GM19035 (cell line): Measurements from ENCODE around the gene NT5C3B.

ENCODE experiments used
- ATAC-seq: cut with Tn5 transposase; IDR thresholded peaks from one replicate; pipeline ENCODE4 v1.9.1; 2021; ENCODE audit not compliant: unreplicated experiment

The NT5C3B gene

DNA sequence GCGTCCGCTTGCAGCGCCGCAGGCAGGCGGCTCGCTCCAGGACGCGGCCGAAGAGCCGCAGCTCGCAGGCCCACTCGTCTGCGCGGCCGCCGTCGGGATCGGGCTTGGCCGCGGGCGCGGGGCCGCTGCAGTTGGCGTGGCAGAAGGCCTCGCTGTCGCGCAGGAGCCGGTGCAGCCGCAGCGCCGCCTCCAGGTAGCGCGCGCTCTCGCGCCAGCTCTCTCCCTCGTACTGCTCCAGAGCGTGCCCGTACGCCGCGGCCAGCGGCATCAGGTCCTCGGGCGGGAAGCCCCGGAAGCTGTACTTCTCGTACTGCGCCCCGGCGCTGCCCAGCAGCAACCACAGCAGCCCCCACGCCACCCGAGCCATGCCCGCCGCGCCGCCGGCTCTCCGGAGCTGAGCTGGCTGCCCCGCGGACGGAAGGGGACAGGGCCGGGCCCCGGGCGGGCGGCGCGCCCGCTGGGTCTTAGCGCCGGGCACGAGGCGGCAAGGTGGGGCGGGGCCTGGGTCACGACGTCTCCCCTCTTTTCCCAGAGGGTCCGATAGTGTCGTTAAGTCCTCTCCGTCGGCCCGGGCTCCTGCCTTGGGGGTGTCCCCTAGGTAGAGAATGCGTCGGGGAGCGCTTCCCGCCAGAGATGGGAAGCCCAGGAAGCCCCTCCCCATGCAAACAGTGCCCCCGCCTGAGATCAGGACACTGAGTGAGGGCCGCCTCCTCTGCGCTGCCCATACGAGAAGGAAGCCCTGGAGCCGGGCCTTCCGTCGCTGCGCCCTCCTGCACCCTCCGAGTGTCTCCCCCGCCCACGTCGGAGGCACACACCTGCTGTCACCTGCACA is 24.3 kb downstream of the NT5C3B start, which contains the start of gene P3H4:
Gene P3H4, minus strand, starts transcription at position 401 of the 832 bp plus-strand sequence. Its CDS starts 34 bp downstream, at position 367.
- ATAC-seq, result peak; percentile 69

DNA sequence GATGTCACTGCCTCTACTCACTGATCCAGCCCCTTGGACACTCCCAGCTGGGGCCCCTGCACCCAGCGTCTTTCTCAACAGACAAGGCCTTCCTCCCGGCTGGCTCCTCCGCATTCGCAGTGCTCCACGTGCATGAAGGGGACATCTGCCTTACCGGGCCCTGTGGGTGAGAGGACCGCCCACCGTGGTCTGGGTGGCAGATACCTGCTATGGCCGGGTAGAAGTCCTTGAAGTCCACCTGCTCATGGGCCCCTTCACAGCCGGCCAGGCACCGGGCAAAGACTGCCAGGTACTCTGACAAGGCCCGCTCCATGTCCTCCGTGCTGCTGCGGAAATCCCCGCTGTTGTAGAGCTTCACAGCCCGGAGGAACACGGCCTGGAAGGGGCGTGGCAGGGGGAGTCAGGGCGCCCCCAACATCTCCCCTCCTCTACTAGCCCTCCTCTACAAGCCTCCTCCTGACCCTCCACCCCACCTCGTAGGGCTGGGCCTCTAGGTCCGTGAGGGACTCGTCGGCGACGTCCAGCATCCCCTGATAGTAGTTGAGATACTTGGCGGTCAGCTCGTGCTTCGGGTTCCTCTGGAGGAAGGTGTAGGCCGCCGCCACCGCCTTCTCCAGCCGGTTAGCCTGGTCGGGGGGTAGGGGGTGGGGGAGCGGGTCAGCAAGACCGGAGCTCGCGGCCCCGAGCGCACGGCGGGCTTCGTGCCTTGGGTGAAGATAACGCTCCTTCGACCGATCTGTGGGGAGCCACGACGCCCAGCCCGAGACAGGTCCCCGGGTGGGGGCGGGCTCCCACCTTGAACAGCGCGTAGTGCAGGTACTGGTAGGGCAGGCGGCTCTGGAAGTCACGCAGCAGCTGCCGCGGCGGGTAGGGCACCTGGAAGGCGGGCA is 25.1 kb downstream of the NT5C3B start:
- ATAC-seq, result peak; percentile 12

DNA sequence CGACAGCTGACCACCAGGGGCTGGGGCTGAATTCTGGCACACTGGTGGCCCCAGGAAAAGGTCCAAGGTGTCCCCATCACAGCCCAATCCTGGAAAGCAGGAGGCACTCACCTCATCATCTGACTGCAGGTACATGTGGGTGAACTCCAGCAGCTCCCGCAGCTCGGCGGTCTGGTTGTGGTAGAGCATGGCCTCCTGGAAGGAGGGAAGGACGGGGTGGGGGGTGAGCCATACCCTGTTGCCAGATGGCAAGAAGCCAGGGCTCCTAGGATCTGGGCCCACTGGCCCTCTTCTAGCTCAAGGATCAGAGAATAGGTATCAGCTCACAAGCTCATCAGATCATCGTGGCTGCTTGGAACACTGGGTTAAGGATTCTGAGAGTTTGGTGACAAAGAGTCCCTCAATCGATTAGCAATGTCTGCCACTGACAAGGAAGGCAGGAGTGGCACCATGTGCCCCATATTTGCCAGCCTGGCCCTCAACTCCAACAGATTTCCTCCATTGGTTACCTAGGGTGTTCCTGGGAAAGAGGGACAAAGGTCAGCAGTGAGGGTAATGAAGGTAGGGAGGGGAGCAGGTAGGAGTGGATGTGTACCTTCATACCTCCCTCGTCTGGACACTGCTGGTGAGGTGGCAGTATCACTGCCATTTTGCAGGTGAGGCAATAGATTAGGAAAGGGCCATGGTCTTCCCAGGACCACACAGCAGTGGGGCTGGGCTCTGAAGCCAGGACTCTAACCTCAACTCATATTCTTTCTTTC is 29.2 kb downstream of the NT5C3B start:
- no peak for ATAC-seq

DNA sequence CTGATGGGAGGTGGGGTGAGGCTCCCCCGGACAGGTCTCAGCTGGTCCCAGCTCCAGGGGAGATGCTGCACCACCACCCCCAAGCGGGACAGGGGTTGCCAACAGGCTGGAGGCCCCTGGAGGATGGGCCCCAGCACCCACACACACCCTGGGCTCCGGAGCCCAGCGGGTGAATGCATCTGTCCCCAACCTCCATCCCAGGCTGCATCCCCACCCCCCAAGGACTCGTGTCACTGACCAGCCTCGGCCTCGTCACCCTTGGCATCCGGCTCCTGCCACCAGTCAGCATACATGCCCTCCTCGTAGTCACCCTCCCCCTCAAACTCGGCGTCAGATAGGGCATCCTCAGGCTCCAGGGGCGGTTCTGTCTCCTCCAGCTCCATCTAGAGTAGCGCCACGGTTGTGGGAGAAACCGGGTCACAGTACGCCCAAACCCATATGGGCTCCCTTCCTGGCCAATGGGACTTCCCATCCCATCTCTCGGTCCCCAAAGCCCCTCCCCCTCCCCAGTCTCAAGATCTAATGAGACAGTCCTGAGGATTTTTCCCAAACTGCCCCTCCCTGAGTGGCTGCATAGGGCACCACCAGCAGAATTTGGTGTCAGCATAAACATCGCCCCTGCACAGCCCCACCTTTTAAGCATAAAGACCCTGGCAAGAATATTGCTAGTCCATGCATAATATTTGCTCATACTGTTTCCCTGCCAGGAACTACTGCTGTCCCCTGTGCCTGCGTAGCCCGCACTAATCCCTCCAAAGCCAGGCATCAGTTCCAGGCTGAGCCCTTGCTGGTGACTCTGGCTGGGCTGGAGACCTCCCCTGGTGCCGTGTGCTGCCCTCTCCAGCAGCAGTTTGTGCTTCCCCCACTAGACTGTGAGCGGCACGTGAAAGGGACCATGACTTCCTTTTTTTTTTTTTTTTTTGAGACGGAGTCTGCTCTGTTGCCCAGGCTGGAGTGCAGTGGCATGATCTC is 32.7 kb downstream of the NT5C3B start:
- ATAC-seq, result no peak

DNA sequence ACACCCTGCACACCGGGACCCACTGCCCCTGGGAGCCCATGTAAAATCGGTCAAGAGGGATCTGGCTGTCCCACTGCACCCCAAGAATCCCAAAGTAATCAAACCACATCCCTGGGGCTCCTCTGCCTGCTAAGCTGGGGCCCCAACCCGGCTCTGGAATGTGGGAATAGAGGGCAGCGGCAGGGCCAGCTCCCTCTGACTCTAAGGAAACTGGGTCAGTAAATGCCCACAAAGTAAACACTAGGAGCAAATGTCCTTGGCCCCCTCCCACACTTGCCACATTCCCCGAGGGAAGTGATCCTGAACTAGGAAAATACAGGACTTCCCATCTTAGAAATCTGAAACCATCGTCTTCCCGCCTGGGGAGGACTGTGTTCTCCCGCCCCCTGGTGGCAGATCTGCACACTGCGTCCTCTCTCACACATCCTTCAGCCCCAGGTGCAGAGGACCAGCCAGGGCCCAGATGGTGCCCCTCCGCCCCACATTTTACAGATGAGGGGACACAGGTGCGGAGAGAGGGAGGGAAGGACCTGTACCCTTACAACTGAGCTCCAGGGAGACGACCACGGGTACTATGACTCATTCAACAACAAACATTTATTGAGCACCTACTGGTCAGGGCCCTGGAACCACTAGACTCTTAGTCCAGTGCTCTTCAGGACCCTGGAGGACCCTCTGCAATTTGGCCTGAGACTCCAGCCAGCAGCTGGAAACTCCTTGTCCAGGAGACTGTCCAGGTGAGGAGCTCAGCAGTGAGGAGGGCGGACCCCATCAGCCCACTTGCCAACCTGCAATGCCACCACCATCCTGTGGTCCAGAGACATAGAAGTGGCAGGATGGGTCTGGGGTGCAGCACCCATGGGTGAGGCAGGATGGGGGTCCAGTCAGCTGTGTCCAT is 34.4 kb downstream of the NT5C3B start:
- ATAC-seq, result no peak

DNA sequence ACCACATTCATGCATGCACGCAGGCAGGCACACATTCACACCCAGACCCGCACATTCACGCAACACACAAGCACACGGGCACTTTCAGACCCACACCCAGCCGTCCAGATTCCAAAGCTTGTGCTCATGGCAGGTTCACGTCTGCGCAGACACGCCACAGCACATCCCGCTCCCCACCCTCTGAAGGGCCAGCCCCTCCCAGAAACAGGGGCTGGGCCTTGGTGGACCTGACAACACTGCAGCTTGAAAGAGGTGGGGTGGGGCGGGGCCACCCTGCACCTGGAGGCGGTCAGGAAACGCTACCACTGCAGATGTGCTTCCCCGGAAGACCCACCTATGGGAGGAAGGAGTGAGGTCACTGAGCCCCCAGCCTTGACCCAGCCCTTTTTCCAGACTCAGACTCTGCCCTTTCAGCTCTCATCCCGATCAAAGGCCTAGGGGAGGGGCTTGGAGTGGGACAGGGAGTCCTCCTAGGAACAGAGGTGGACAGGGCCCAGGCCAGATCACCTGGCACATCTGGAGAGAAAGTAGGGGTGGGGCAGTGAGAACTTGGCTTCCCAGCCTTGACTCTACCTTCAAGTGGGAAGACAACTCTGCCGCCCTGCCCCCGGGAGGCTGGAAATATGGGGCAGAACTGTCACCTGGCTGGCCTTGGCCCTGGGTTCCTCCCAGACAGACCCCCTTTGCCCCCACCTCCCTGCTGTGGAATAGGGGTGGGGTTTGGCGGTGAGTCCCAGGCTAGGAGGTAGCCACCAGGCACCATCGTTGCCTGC is 35.2 kb downstream of the NT5C3B start:
- no peak for ATAC-seq

DNA sequence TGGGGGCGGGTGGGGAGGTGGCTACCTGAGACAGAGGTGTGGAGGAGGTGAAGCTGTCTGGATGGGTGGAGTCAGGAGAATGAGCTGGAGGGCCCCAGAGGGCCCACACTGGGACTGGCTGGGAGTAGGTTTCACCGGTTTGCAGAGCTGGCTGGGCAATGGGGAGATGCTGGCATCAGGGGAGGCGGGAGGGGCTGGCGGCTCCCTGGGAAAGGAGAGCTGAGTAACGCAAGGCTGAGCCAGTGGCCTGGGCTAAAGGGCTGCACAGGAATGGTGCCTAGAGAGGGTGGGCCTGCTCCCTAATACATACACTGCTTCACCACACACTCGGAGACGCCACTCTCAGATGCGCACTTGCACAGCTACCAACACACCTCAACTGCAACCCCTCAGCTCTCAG is 36.7 kb downstream of the NT5C3B start:
- no peak for ATAC-seq

DNA sequence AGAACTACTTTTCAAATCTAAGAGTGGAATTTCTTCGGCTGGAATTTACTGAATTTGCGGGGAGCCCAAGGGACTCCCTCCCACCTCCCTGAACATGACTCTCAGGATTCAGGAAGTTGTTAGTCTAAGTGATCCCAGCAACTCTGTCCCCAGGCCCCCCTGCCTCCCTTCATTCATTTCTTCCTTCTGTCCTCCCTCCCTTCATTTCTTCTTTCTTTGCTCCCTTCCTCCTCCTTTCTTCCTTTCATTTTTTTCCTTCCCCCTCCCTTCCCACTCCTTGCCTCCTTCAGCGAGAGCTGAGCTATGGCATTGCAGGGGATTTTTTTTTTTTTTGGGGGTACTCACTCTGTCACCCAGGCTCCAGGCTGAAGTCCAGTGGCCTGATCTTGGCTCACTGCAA is 38.7 kb downstream of the NT5C3B start:
- ATAC-seq, result no peak

DNA sequence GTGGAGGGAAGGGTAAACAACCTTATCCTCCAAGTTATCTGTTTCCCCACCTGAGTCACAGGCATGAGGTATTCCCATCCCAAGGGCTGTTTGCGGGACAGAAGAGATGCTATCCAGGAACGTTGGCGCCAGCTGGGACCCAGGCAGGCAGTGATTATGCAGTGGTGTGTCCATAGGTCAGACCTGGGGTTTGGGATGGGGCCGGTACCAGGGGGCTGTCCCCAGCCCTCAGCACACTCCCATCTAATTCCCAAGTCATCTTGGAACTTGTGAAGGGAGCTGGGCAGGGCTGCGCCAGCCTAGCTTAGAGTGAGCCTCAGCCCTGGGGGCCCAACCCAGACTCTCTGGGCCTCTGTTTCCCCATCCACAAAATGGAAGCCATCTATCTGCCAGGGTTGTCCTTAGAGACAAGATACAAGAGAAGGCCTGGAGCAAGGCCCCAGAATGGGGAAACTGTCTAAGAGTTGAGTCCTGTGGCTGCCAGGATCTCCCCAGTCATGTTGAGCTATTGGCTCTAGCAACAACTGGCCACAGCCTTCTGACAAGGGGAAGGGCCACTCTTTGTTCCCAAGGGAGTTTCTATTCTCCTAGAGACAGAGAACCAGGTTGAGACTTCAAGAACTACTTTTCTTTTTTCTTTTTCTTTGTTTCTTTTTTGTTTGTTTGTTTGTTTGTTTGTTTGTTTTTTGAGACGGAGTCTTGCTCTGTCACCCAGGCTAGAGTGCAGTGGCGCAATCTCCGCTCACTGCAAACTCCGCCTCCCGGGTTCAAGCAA is 39.7 kb downstream of the NT5C3B start:
- no peak for ATAC-seq

DNA sequence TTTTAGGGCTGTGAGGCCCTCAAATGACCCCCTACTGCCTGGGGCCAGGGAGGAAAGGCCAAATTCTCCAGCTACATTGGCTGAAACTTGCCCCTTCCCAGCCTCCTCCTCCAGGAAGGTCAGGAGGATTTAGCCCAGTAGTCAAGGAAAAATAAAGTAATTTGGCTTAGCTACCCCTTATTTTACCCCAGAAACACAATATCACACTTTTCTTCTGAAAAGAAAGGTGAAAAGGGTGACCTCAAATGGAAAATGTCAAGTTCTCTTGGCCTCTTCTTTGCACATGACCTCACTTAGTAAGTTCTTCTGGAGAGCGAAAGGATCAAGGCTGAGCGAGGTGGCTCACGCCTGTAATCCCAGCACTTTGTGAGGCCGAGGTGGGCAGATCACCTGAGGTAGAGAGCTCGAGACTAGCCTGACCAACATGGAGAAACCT is 41.5 kb downstream of the NT5C3B start:
- ATAC-seq, result no peak

DNA sequence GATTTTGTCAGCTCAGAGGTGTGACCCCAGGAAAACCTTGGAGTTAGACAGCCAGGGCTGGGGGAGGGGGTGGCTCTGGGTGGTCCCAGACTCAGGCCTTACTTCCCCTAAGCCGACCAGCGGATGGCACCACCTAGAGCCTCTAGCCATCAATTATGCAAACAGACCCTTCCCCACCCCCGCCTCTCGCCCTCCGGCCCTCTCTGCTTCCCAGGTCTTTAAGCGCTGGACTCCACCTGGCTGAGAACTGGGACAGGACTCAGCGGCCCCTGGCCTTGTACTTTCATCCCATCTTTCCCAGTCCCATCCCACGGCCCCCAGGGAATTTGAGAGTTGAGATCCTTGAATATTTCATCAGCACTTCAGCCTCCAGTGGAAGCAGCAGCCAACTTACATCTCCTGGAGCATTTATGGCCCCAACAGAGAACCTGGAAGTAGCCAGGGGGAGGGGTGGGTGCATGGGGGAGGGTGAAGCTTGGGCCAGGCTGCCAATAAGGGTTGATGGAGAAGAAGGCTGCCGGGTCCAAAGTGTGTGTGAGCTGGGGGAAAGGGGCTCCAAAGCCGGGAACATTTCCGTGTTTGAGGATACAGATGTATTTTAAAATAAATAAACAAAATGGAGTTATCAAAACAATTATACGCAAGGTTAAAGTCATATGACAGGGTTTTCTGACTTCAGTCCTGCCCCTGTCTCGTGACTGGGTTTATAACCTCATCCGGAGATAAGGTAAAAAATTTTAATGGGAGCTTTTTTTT is 42.1 kb downstream of the NT5C3B start:
- no peak for ATAC-seq

DNA sequence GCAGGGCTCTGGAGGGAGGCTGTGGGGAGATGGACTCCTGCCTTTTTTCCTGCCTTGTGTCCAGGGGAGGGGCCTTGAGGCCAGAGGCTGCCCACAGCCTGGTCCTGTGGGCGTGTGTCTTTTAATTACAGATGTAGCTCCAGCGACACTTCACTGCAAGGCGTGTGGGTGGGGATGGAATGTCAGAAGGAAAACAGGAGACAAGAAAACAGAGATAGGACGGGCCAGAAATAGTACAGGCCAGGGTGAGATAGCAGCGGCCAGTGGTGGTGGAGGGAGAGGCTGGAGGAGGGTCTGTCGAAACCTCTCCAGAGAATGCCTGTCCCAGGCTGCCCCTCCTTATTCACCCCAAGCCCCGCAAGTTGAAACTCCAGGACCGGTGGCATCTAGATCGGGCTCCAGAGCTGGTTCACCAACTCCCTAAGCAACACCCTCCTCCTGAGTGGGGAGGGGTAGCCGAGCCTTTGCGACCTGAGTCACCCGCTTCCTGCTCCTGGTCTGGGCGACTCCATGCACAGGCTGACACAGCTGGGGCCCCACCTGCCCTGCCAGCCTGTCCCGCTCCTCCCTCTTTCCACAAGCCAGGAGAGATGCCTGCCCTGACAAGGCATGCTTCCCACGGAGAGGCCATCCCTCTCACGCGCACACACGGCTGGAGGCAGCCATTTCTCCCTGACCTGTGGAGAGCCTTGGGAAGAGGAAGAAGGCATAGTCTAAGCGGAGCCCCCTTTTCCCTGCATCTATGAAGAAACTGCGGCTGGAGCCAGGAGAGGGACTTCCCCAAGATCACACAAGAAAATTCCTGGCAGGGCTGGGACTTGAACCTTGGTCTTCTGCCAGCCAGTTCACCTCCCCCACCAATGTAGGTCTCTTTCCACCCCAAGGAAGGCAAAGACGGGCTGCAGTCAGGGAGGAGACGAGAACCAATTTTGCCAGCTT is 42.9 kb downstream of the NT5C3B start:
- ATAC-seq, result no peak

DNA sequence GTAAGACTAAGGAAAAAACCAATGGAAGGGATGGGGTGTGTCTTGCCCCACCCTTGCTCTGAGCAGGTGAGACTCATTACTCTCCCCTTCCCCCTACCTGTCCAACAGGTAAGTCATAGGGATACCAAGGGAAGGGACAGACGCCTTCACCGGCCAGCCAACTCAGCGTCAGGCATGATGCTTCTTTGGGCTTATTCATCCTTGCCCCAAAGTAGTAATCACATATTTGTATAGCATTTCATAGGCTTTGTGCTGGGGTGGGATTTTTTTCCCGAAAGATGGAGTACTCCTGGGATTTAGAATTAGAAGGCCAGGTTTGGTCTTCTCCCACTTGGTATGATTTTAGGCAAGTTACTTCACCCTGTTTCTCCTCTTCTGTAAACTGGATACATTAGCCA is 49.0 kb downstream of the NT5C3B start:
- no peak for ATAC-seq

DNA sequence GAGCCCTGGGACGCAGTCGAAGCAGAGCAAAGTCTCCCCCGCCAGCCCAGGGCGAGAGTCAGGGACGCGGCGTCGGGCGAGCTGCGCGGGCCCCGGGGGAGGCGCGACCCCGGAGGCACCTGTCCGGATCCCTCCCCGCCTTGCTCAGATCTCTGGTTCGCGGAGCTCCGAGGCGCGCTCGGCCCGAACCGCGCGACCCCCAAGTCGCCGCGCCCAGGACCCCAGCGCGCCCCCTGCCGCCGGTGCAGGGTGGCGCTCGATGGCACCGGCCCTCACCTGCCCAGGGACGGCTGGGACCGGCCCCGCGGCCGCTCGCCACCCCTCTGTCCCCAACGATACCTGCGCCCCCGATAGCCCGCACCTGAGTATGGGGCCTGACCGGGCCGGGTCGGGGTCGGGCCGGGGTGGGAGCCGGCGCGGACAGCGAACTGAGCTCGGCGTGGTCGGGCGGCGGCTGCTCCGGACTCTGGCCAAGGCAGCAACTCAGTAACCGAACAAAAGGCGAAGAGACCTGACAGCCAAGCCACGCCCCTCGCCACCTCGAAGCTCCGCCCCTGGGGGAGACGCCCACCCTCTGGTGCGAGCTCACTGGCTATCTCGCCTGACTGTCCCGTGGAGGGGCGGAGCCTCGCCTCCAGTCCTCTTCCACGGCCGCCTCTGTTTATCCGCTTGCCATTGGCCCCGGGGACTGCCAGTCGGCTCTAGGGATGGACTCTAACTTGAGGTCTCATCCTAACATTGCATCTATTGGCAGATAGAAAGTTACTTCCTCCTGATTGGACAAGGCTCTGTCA is 49.6 kb downstream of the NT5C3B start, which contains the start of gene JUP:
Gene JUP, minus strand, starts transcription at position 485 of the 794 bp plus-strand sequence. CDS start 14,857 bp downstream, outside the sequence.
- ATAC-seq, result peak; percentile 84

DNA sequence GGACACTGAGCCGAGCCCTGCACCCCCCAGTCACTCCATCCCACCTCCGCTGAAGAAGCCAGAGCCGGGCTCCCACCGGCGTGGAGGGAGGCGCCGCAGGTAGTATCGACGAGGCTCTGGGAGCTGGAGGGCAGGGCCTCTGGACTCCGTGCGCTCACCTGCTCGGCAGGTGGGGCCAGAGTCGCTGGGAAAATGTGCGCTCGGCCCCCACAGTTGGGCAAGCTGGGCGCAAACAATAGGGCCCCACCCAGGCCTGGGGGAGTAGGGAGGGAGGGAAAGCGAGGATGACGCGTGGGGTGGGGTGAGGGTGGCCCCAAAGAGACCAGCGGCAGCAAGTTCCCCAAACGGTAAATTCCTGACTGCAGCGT is 50.2 kb downstream of the NT5C3B start:
- no peak for ATAC-seq
